ENCODE results near the gene CYP51A1. TPM values are rescaled to one million over a fixed set of nuclear protein-coding genes. Genes with fewer than 3 reads are reported as not detected.
"Not testable (repeated sequence)": the region's sequence is repeated elsewhere in the genome, so short reads cannot be mapped to it uniquely, and the experiment has no call there.

Gene CYP51A1
- total RNA-seq, 2 experiments from 2014 or later: 52.8 to 55.5 TPM

DNA sequence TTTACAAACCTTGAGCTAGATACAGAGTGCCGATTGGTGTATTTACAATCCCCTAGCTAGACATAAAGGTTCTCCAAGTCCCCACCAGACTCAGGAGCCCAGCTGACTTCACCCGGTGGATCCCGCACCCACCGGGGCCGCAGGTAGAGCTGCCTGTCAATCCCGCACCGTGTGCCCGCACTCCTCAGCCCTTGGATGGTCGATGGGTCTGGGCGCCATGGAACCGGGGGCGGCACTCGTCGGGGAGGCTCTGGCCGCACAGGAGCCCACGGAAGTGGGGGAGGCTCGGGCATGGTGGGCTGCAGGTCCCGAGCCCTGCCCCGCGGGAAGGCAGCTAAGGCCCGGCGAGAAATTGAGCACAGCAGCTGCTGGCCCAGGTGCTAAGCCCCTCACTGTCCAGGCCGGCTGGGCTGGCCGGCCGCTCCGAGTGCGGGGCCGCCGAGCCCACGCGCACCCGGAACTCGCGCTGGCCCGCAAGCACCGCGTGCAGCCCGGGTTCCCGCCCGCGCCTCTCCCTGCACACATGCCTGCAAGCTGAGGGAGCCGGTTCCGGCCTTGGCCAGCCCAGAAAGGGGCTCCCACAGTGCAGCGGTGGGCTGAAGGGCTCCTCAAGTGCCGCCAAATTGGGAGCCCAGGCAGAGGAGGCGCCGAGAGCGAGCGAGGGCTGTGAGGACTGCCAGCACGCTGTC lies 9.1 kb upstream of the CYP51A1 start:
- DNase-seq; H3K27me3 Mint-ChIP-seq (ENCODE audit: low read depth); H3K36me3 Mint-ChIP-seq (ENCODE audit: low read depth); H3K4me3 Mint-ChIP-seq; H3K9me3 Mint-ChIP-seq; H3K4me1 Mint-ChIP-seq (ENCODE audit: low read depth); H3K27ac Mint-ChIP-seq; intact Hi-C loops (cut with micrococcal nuclease): not testable (repeated sequence)
- CTCF ChIA-PET: interaction anchor here (1.0 kb wide), 1 partner anchor 12 kb away, joined by 4 read pairs; no protein-coding TSS in a partner anchor

- H3K27ac Mint-ChIP-seq; H3K36me3 Mint-ChIP-seq (ENCODE audit: low read depth); intact Hi-C loops (cut with micrococcal nuclease); H3K27me3 Mint-ChIP-seq (ENCODE audit: low read depth); H3K4me3 Mint-ChIP-seq; H3K9me3 Mint-ChIP-seq; DNase-seq; H3K4me1 Mint-ChIP-seq (ENCODE audit: low read depth): not testable (repeated sequence)
- CTCF ChIA-PET: interaction anchor here (1.0 kb wide), 1 partner anchor 11 kb away, joined by 4 read pairs; no protein-coding TSS in a partner anchor
Observed at GRCh38 chr7:92142791-92143190, 8.5 kb upstream of the CYP51A1 start.

GRCh38 chr7:92141161-92141560 lies 6.9 kb upstream of the CYP51A1 start:
- Mint-ChIP-seq H3K27ac (no peak overlapping the region), H3K36me3 (ENCODE audit: low read depth) (no peaks in the 10 kb centered on the region), H3K9me3 (no peaks in the 10 kb centered on the region), H3K4me1 (ENCODE audit: low read depth) (no peaks in the 10 kb centered on the region), H3K27me3 (ENCODE audit: low read depth) (no peaks in the 10 kb centered on the region), H3K4me3 (no peak overlapping the region)
- intact Hi-C loops (cut with micrococcal nuclease): no loop called here
- CTCF ChIA-PET: no interaction called here
- DNase-seq: no peak

GRCh38 chr7:92137557-92137956 lies 3.3 kb upstream of the CYP51A1 start:
- intact Hi-C loops (cut with micrococcal nuclease): loop anchor here (10.0 kb wide), 1 partner anchor 697 kb away; the partner anchor contains the start of gene CDK6
- DNase-seq: no peak
- H3K27ac Mint-ChIP-seq: no peak overlapping the region

DNA sequence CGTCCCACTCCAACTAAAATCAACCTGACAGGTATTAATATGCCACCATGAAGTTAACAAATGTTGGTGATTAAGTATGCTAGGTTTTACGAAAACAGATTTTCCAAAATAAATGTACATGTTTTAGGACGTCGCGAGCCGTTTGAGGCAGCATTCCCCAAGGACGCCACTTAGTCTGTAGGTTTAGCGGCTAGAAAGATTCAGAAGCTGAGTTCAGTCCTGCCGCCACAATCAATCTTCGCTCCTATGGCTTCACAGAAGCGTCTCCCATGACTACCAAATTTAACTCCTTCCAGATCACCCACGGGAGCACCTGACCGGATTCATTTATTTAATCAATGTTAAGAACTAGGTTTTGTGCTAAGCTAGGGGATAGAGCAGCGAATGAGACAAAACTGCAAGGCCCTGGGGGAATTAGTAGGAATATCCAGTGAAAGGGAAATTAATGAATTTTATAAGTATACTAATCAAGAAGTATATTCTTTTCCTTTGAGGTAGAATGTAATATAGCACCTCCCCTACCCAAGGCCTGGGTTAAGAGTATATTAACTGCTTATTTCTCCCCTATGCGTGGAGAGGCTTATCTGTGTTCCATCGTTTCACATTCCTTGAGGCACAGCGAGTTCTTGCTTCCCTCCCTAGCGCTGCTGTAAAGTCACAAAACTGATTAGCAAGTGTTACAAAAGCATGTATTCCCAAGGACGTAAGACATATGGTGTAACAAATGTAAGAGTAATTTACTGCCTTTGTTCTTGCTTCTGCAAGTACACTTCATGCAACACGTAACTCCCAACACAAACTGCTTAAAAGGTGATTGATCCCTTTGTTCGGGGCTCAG lies 994 bp upstream of the CYP51A1 start:
- H3K4me3 Mint-ChIP-seq: peak overlapping the region; percentile 96
- peak; percentile 33 for DNase-seq
- H3K36me3 Mint-ChIP-seq (ENCODE audit: low read depth): peaks cover 19% of the 10 kb centered on the region
- no peaks in the 10 kb centered on the region for H3K27me3 Mint-ChIP-seq (ENCODE audit: low read depth)
- H3K4me1 Mint-ChIP-seq (ENCODE audit: low read depth): peaks cover 32% of the 10 kb centered on the region
- H3K27ac Mint-ChIP-seq: peak overlapping the region; percentile 99
- CTCF ChIA-PET: interaction anchor here (1.1 kb wide), 1 partner anchor 26 kb away, joined by 3 read pairs; no protein-coding TSS in a partner anchor
- H3K9me3 Mint-ChIP-seq: no peaks in the 10 kb centered on the region
- intact Hi-C loops (cut with micrococcal nuclease): loop anchor here (10.0 kb wide), 1 partner anchor 700 kb away; the partner anchor contains the start of gene CDK6

More at GRCh38 chr7:92137557-92137956, 3.3 kb upstream of the CYP51A1 start:
- Mint-ChIP-seq H3K27me3 (ENCODE audit: low read depth) (no peaks in the 10 kb centered on the region), H3K4me3 (no peak overlapping the region), H3K4me1 (ENCODE audit: low read depth) (peaks cover 17% of the 10 kb centered on the region), H3K36me3 (ENCODE audit: low read depth) (peaks cover 8% of the 10 kb centered on the region), H3K9me3 (no peaks in the 10 kb centered on the region)
- CTCF ChIA-PET: interaction anchor here (0.6 to 1.1 kb wide), 2 partner anchors 42 to 311 kb away, joined by 3 read pairs; no protein-coding TSS in a partner anchor

GRCh38 chr7:92133737-92134270 lies 473 bp downstream of the CYP51A1 start:
- H3K4me3 Mint-ChIP-seq: peak overlapping the region; percentile 96

GRCh38 chr7:92133133-92133736 lies 1.0 kb downstream of the CYP51A1 start:
- Mint-ChIP-seq H3K27ac (peak overlapping the region; percentile 99), H3K36me3 (ENCODE audit: low read depth) (peaks cover 27% of the 10 kb centered on the region), H3K27me3 (ENCODE audit: low read depth) (no peaks in the 10 kb centered on the region), H3K4me3 (peak overlapping the region; percentile 96), H3K4me1 (ENCODE audit: low read depth) (peaks cover 36% of the 10 kb centered on the region), H3K9me3 (no peaks in the 10 kb centered on the region)
- no peak for DNase-seq
- intact Hi-C loops (cut with micrococcal nuclease): loop anchor here (5.0 to 10.0 kb wide), 2 partner anchors 454 to 702 kb away; partner anchors contain the start of gene CDK6
- CTCF ChIA-PET: interaction anchor here (0.6 to 2.5 kb wide), 10 partner anchors 9 to 314 kb away, joined by 3 to 9 read pairs (median 3); partner anchors contain the start of genes GATAD1 and LRRD1

More at GRCh38 chr7:92133737-92134270, 473 bp downstream of the CYP51A1 start:
- Mint-ChIP-seq H3K27me3 (ENCODE audit: low read depth) (no peaks in the 10 kb centered on the region), H3K4me1 (ENCODE audit: low read depth) (peaks cover 36% of the 10 kb centered on the region), H3K27ac (peak overlapping the region; percentile 99), H3K9me3 (no peaks in the 10 kb centered on the region), H3K36me3 (ENCODE audit: low read depth) (peaks cover 25% of the 10 kb centered on the region)
- intact Hi-C loops (cut with micrococcal nuclease): loop anchor here (1.0 to 10.0 kb wide), 13 partner anchors 45 to 1788 kb away; partner anchors contain the start of genes AKAP9, ANKIB1, CDK6 and GATAD1
- DNase-seq: peak; percentile 66
- CTCF ChIA-PET: interaction anchor here (1.1 to 2.5 kb wide), 3 partner anchors 9 to 313 kb away, joined by 3 to 9 read pairs (median 6); partner anchors contain the start of gene GATAD1

DNA sequence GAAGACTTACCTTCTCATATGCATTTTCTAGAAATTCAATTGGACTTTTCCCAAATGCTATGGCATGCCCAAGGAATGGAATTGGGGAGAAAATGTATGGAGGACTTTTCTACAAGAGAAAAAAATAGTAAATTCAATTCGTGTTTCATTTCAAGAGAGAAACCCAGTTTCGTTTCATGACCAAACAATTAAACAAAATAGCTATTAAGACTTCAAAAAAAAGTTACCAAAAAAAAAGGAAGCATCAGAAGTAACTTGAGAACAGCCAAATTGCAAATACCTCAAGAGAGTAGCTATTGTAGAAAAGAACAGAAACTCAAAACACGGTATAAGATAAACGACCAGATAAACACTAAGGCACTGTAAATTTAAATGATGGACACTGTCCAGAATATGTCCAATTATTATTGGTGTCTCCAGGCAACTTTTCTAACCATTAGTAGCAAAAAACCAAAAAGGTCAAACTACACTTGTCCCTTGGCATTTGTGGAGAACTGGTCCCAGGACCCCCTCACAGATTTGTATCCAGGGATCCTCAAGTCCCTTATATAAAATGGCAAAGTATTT lies 2.4 kb downstream of the CYP51A1 start:
- Mint-ChIP-seq H3K27me3 (ENCODE audit: low read depth) (no peaks in the 10 kb centered on the region), H3K4me3 (no peak overlapping the region), H3K4me1 (ENCODE audit: low read depth) (peaks cover 36% of the 10 kb centered on the region), H3K27ac (no peak overlapping the region), H3K36me3 (ENCODE audit: low read depth) (peaks cover 30% of the 10 kb centered on the region), H3K9me3 (no peaks in the 10 kb centered on the region)
- CTCF ChIA-PET: interaction anchor here (0.7 to 1.6 kb wide), 4 partner anchors 11 to 315 kb away, joined by 3 to 6 read pairs (median 5); partner anchors contain the start of genes GATAD1 and LRRD1
- intact Hi-C loops (cut with micrococcal nuclease): loop anchor here (5.0 to 10.0 kb wide), 2 partner anchors 455 to 703 kb away; partner anchors contain the start of gene CDK6
- no peak for DNase-seq

DNA sequence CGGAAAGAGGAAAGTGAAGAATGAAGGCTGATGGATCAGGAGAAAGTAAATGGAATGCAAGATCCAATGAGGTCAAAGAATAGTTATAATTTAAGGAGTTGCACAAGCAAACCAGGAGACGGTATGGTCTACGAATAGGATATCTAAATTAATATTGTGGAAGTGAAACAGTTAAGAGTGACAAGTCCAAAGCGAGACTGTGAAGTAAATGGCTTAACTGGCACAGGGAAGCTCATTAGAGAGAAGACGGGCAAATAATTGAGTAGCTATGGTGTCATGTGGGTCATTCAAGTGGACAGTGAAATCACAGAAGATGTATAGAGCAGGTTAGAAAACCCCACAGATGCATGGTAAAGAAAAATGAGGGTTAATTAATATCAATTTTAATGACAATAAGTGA lies 3.2 kb downstream of the CYP51A1 start:
- Mint-ChIP-seq H3K27me3 (ENCODE audit: low read depth) (no peaks in the 10 kb centered on the region), H3K4me1 (ENCODE audit: low read depth) (peaks cover 37% of the 10 kb centered on the region), H3K27ac (no peak overlapping the region), H3K36me3 (ENCODE audit: low read depth) (peaks cover 36% of the 10 kb centered on the region), H3K4me3 (no peak overlapping the region), H3K9me3 (no peaks in the 10 kb centered on the region)
- DNase-seq: no peak
- intact Hi-C loops (cut with micrococcal nuclease): loop anchor here (5.0 to 10.0 kb wide), 2 partner anchors 456 to 704 kb away; partner anchors contain the start of gene CDK6
- CTCF ChIA-PET: interaction anchor here (0.7 kb wide), 1 partner anchor 107 kb away, joined by 6 read pairs; no protein-coding TSS in a partner anchor

- Mint-ChIP-seq H3K4me1 (ENCODE audit: low read depth) (peaks cover 19% of the 10 kb centered on the region), H3K9me3 (no peaks in the 10 kb centered on the region), H3K27me3 (ENCODE audit: low read depth) (no peaks in the 10 kb centered on the region), H3K4me3 (no peak overlapping the region), H3K27ac (no peak overlapping the region), H3K36me3 (ENCODE audit: low read depth) (peaks cover 57% of the 10 kb centered on the region)
- CTCF ChIA-PET: no interaction called here
- DNase-seq: no peak
- intact Hi-C loops (cut with micrococcal nuclease): no loop called here
Observed at GRCh38 chr7:92121681-92122080, 12.6 kb downstream of the CYP51A1 start.

DNA sequence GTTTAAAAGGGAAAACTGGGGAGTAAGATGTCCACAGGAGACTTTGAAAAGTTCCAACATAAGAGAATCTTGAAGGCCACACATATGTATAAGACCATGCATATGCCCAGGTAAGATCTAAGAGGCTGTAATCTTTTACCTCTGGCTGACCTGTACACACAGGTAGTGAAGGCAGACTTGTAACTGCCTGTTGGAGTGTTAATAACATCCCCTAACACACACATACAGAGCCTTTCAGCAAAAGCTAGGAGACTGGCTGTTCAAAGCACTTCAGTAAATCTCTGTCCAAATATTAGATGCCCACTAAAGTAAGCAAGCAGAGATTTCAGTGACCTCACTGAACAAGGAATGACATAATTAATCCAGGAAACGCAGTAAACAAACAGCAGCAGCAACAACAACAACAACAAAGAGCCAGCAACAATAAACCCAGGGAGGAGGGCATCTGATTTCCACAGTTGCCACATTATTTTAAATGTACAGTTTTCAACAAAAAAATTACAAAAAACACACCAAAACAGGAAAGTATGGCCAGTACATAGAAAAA lies 15.0 kb downstream of the CYP51A1 start:
- Mint-ChIP-seq H3K36me3 (ENCODE audit: low read depth) (peaks cover 57% of the 10 kb centered on the region), H3K27ac (no peak overlapping the region), H3K9me3 (no peaks in the 10 kb centered on the region), H3K4me1 (ENCODE audit: low read depth) (peaks cover 17% of the 10 kb centered on the region), H3K4me3 (no peak overlapping the region), H3K27me3 (ENCODE audit: low read depth) (no peaks in the 10 kb centered on the region)
- intact Hi-C loops (cut with micrococcal nuclease): no loop called here
- CTCF ChIA-PET: interaction anchor here (1.0 kb wide), 1 partner anchor 58 kb away, joined by 3 read pairs; no protein-coding TSS in a partner anchor
- no peak for DNase-seq

Data from activated naive CD4-positive, alpha-beta T cell treated with anti-CD3 and anti-CD28 coated beads for 36 hours (primary cell).